Activated CD4-positive, alpha-beta T cell treated with anti-CD3 and anti-CD28 coated beads for 36 hours (primary cell): ENCODE measurements around the gene USP33. TPM values are rescaled to one million over a fixed set of nuclear protein-coding genes. Genes with fewer than 3 reads are reported as not detected.
"Not testable (repeated sequence)": the region's sequence is repeated elsewhere in the genome, so short reads cannot be mapped to it uniquely, and the experiment has no call there.

ENCODE experiments used
- ATAC-seq: fragments of 200-7000 bp; cut with Tn5 transposase; one replicate; pipeline ENCODE4 v1.10.0; 2021; ENCODE audit warnings: mild to moderate bottlenecking, moderate library complexity
- CTCF ChIA-PET: fragments of 350-600 bp; sonication (Branson Sonifier 250); formaldehyde crosslinking; loops from one replicate; lab custom pipeline; 2021; ENCODE audit warnings: antibody characterized with exemption; lab: Charles Lee
- POLR2A ChIA-PET: fragments of 350-600 bp; sonication (Branson Sonifier 250); formaldehyde crosslinking; loops from one replicate; lab custom pipeline; 2021; ENCODE audit warnings: antibody characterized with exemption, inconsistent platforms; lab: Charles Lee
- DNase-seq: peaks from one replicate; pipeline ENCODE4 v3.0.0-alpha.2; 2020
- H3K27ac Mint-ChIP-seq: one replicate; pipeline ENCODE4 v1.8.0; 2021; ENCODE audit warnings: mixed read lengths
- H3K27me3 Mint-ChIP-seq: one replicate; pipeline ENCODE4 v1.8.0; 2021; ENCODE audit warnings: mixed read lengths
- H3K36me3 Mint-ChIP-seq: one replicate; pipeline ENCODE4 v1.8.0; 2021; ENCODE audit warnings: low read depth, mixed read lengths
- H3K4me1 Mint-ChIP-seq: one replicate; pipeline ENCODE4 v1.8.0; 2021; ENCODE audit warnings: mixed read lengths
- H3K4me3 Mint-ChIP-seq: one replicate; pipeline ENCODE4 v1.8.0; 2021; ENCODE audit warnings: mild to moderate bottlenecking, moderate library complexity, mixed read lengths
- H3K9me3 Mint-ChIP-seq: one replicate; pipeline ENCODE4 v1.8.0; 2021; ENCODE audit warnings: low read depth, mixed read lengths
- intact Hi-C, 2 experiments: fragments of 100-400 bp; cut with DNase I in 1 of 2; cut with micrococcal nuclease in 1 of 2; formaldehyde crosslinking; loops; one replicate each; pipeline versions ENCODE4 v1.14.2 to v1.15.1; 2022 to 2024; cut with DNase I, micrococcal nuclease
- total RNA-seq, 2 experiments: library from RNA; stranded (reverse); gene quantifications; one replicate each; pipeline ENCODE4 v1.2.3, GENCODE V29; 2021

The USP33 gene
- total RNA-seq, 2 experiments from 2014 or later = 36.3 to 36.8 TPM

DNA sequence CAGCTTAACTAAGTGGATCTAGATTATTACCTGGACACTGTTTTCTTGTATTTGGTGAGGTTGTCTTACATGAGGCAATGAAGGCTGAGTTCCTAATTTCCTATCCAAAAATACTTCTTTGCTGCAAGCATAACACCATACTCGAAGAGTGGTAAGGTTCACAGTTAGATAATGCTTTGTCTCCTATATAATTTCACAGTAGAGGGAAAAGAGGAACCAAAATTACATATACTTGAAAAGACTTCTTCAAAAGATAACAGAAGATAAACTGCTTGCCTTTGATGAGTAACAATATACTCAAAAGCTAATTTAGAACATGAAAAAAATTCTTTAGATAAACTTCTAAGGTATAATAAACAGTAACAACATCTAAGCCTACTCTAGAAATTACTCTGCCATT, 20.4 kb downstream of the USP33 start:
- CTCF ChIA-PET = interaction anchor here (2.1 kb wide), 1 partner anchor 9 kb away, joined by 6 read pairs; no protein-coding TSS in a partner anchor
- Mint-ChIP-seq H3K27me3 (no peaks in the 10 kb centered on the region), H3K9me3 (no peaks in the 10 kb centered on the region), H3K36me3 (peaks cover 27% of the 10 kb centered on the region), H3K4me3 (no peak overlapping the region), H3K27ac (no peak overlapping the region), H3K4me1 (peaks cover 8% of the 10 kb centered on the region)
- POLR2A ChIA-PET = no interaction called here
- intact Hi-C loops = no loop called here
- DNase-seq (no peak), ATAC-seq (no peak)

DNA sequence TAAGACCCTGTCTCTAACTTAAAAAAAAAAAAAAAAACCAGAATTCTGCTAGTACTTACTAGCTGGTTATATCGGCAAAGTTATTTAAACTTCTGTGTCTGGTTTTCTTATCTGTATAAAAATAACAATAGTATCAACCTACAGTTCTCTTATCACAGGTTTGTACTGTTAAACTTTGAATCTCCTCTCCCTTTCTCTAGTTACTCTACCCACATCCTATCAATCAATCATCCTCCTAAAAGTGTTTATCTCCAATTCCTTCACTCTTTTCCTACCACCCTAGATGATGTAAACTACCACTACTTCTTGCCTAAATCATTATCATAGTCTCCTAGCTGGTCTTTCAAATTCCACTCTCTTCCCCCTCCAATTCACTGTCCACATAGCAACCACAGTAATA, 27.6 kb downstream of the USP33 start:
- DNase-seq (no peak), ATAC-seq (no peak)
- Mint-ChIP-seq H3K9me3 (no peaks in the 10 kb centered on the region), H3K4me1 (no peaks in the 10 kb centered on the region), H3K36me3 (peaks cover 26% of the 10 kb centered on the region), H3K4me3 (no peak overlapping the region), H3K27ac (no peak overlapping the region), H3K27me3 (no peaks in the 10 kb centered on the region)
- intact Hi-C loops = no loop called here
- CTCF ChIA-PET = no interaction called here
- POLR2A ChIA-PET = no interaction called here

DNA sequence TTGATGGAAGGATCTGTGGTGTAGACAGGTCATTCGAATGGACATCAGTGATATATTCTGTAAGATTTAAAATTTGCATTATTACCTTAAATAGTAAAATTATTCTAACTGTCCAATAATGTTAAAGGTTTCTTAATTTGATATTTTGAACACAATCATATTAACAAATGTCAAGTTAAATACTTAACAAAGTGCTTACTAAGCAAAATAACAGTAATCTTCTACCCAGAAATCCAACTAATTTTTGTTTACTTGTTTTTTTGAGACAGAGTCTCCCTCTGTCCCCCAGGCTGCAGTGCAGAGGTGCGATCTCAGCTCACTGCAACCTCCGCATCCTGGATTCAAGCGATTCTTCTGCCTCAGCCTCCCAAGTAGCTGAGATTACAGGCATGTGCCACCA, 33.9 kb downstream of the USP33 start:
- DNase-seq = no peak
- Mint-ChIP-seq H3K27me3 (no peaks in the 10 kb centered on the region), H3K27ac (no peak overlapping the region), H3K4me3 (no peak overlapping the region), H3K36me3 (peaks cover 44% of the 10 kb centered on the region), H3K9me3 (no peaks in the 10 kb centered on the region), H3K4me1 (no peaks in the 10 kb centered on the region)
- CTCF ChIA-PET = no interaction called here
- ATAC-seq = no peak
- POLR2A ChIA-PET = no interaction called here
- intact Hi-C loops = no loop called here

DNA sequence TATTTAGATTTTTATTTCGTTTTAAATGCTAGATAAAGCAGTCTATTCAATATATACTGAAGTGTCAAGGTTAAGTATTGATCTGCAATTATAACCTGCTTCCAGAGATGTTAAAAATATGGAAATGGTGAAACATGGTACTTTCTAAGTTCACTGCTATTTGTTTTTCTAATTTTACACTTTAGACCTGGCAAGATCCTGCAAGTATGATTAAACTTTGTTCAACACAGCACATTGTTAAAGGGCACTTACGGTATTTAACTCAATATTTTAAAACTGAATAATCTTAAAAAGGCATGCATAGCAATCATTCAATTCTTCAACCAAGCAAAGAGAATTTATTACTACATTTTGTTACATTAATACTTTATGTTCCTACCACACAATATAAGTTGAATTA, 41.5 kb downstream of the USP33 start:
- no peak overlapping the region for H3K4me3 Mint-ChIP-seq
- H3K4me1 Mint-ChIP-seq = no peaks in the 10 kb centered on the region
- no peaks in the 10 kb centered on the region for H3K27me3 Mint-ChIP-seq
- H3K36me3 Mint-ChIP-seq = peaks cover 33% of the 10 kb centered on the region
- no peak overlapping the region for H3K27ac Mint-ChIP-seq
- ATAC-seq = no peak
- intact Hi-C loops = no loop called here
- no peaks in the 10 kb centered on the region for H3K9me3 Mint-ChIP-seq
- POLR2A ChIA-PET = no interaction called here
- CTCF ChIA-PET = no interaction called here
- DNase-seq = no peak

DNA sequence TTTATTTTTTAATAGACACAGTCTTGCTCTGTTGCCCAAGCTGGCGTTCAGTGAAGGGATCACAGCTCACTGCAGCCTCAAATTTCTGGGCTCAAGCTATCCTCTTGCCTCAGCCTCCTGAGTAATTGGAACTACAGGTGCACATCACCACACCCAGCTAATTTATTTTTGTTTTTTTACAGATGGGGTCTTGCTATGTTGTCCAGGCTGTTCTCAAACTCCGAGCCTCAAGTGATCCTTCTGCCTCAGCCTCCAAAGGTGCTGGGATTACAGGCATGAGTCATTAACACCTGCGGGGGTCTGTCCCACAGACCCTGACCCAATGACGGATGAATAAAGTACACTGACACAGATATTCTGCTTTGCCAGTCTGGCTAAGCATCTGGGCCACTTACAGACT, 43.6 kb downstream of the USP33 start:
- Mint-ChIP-seq H3K27me3 (no peaks in the 10 kb centered on the region), H3K4me3 (no peak overlapping the region), H3K4me1 (no peaks in the 10 kb centered on the region), H3K9me3 (no peaks in the 10 kb centered on the region), H3K27ac (no peak overlapping the region), H3K36me3 (peaks cover 27% of the 10 kb centered on the region)
- CTCF ChIA-PET = interaction anchor here (0.5 kb wide), 1 partner anchor 473 kb away, joined by 3 read pairs; no protein-coding TSS in a partner anchor
- intact Hi-C loops = no loop called here
- ATAC-seq (no peak), DNase-seq (no peak)
- POLR2A ChIA-PET = interaction anchor here (0.6 kb wide), 1 partner anchor 86 kb away, joined by 4 read pairs; no protein-coding TSS in a partner anchor

DNA sequence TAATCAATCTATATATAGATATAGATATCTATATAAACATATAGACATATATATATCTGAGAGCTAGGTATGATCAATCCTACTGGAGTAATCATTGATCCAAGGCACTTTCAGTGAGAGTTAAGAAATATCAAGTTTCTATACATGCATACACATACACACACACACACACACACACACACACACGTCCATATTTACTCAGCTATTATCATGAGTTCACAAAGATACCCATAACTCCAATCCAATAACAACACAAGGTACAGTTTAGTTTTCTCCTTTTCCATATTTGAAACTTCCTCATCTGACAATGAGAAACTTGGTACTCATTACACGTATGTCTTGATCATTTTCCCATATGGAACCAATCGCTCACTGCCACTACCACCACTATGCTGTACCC, 49.9 kb downstream of the USP33 start:
- no peak overlapping the region for H3K4me3 Mint-ChIP-seq
- H3K27me3 Mint-ChIP-seq = no peaks in the 10 kb centered on the region
- POLR2A ChIA-PET = no interaction called here
- ATAC-seq (no peak), DNase-seq (no peak)
- intact Hi-C loops = no loop called here
- no peaks in the 10 kb centered on the region for H3K4me1 Mint-ChIP-seq
- H3K9me3 Mint-ChIP-seq = no peaks in the 10 kb centered on the region
- no peak overlapping the region for H3K27ac Mint-ChIP-seq
- CTCF ChIA-PET = no interaction called here
- H3K36me3 Mint-ChIP-seq = peaks cover 30% of the 10 kb centered on the region

DNA sequence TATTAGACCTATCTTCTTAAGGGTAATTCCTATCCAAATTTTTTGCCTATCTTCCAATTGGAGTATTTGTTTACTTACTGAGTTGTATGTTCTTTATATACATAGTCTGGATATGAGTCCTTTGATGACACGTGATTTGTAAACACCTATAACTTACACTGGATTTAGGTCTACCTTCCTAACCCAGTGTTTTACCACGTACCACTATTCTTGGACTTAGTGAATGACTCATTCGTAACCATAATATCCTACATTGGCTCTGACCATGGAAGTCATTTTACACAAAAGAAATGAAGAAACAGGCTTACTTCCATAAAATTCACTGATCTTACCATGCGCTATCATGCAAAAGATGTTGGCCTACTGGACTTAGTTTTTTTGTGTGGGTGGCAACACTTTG, 53.3 kb downstream of the USP33 start:
- Mint-ChIP-seq H3K4me3 (no peak overlapping the region), H3K27ac (no peak overlapping the region), H3K4me1 (no peaks in the 10 kb centered on the region), H3K9me3 (no peaks in the 10 kb centered on the region), H3K36me3 (peaks cover 21% of the 10 kb centered on the region), H3K27me3 (no peaks in the 10 kb centered on the region)
- ATAC-seq (no peak), DNase-seq (no peak)
- CTCF ChIA-PET = interaction anchor here (0.5 kb wide), 1 partner anchor 13 kb away, joined by 3 read pairs; no protein-coding TSS in a partner anchor
- POLR2A ChIA-PET = no interaction called here
- intact Hi-C loops = no loop called here

DNA sequence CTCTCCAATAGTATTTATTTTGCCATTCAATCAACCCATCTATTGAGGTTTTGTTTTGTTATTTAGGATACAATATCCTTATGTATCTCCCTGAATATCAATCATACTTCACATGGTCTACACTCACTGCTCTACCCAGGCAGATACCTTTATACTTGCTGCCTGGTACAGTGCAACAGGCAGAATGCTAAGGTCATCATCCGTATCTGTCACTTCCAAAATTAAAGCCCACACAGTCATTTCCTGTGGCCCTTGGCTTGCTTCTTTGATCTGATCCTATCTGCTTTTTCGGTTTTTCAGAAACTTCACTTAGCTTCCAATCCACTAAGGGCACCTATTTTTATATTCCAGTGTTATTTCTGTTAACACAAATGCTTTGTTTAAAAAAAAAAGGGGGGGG, 54.9 kb downstream of the USP33 start:
- ChIA-PET POLR2A (no interaction called here), CTCF (no interaction called here)
- Mint-ChIP-seq H3K27ac (peak overlapping the region; percentile 34), H3K4me3 (no peak overlapping the region), H3K36me3 (peaks cover 19% of the 10 kb centered on the region), H3K4me1 (no peaks in the 10 kb centered on the region), H3K9me3 (no peaks in the 10 kb centered on the region), H3K27me3 (no peaks in the 10 kb centered on the region)
- DNase-seq = no peak
- intact Hi-C loops = no loop called here
- no peak for ATAC-seq

DNA sequence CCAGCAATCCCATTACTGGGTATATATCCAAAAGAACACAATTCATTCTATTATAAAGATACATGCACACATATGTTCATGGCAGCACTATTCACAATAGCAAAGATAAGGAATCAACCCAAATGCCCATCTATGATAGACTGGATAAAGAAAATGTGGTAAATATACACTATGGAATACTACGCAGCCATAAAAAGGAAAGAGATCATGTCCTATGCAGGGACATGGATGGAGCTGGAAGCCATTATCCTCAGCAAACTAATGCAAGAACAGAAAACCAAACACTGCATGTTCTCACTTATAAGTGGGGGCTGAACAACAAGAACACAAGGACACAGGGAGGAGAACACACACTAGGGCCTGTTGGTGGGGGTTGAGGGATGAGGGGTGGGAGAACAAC, 60.0 kb downstream of the USP33 start:
- POLR2A ChIA-PET, ATAC-seq, H3K27me3 Mint-ChIP-seq, DNase-seq, H3K4me1 Mint-ChIP-seq, CTCF ChIA-PET, intact Hi-C loops, H3K9me3 Mint-ChIP-seq, H3K27ac Mint-ChIP-seq, H3K4me3 Mint-ChIP-seq: not testable (repeated sequence)
- peaks cover 13% of the 10 kb centered on the region for H3K36me3 Mint-ChIP-seq

DNA sequence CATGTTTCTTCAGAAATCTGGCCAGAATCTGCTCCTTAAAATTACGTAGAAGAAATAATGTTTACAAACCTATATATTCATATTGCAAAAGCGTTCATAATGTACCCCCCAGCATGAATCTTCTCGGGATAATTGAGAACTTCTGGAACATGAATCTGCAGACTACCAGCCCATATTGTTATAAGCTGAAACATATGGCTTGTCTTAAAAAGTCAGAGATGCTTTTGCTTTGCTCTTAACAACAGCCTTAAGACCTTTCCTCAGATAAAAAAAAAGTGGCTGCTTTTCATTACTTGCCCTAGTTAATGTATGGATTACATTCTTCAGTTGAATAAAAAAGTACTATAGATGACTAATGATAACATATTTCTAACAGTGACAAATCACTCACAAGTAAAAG, 62.2 kb downstream of the USP33 start:
- POLR2A ChIA-PET = no interaction called here
- ATAC-seq (no peak), DNase-seq (no peak)
- no peaks in the 10 kb centered on the region for H3K4me1 Mint-ChIP-seq
- H3K9me3 Mint-ChIP-seq = no peaks in the 10 kb centered on the region
- intact Hi-C loops = no loop called here
- peaks cover 15% of the 10 kb centered on the region for H3K36me3 Mint-ChIP-seq
- no peak overlapping the region for H3K4me3 Mint-ChIP-seq
- H3K27me3 Mint-ChIP-seq = no peaks in the 10 kb centered on the region
- CTCF ChIA-PET = interaction anchor here (1.2 kb wide), 1 partner anchor 14 kb away, joined by 6 read pairs; the partner anchor contains the start of gene ZZZ3
- H3K27ac Mint-ChIP-seq = no peak overlapping the region

DNA sequence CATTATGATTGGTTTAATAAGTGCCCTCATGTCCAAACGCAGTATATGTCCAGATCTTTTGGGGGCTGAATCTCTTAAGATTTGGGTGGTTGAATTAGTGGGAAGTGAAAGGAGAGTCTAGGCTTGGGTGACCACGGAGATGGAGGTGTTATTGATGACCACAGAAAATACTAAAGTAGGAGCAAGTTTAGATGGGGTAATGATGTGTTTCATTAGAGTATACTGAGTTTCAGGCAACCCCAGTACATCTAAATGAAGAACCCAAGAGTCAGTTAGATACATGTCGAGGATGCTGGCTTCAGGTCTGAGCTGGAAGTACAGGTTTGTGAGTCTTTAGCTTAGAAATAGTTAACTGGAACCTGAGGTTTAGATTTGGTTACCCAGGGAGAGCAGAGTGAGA, 70.7 kb downstream of the USP33 start:
- Mint-ChIP-seq H3K4me1 (peaks cover 6% of the 10 kb centered on the region), H3K4me3 (no peak overlapping the region), H3K36me3 (peaks cover 12% of the 10 kb centered on the region), H3K9me3 (no peaks in the 10 kb centered on the region), H3K27ac (peak overlapping the region; percentile 26), H3K27me3 (no peaks in the 10 kb centered on the region)
- CTCF ChIA-PET = interaction anchor here (0.7 to 1.3 kb wide), 2 partner anchors 91 to 539 kb away, joined by 3 read pairs; no protein-coding TSS in a partner anchor
- POLR2A ChIA-PET = no interaction called here
- DNase-seq (no peak), ATAC-seq (no peak)
- intact Hi-C loops = loop anchor here in 1 of 2 experiments (10.0 kb wide), 3 partner anchors 374 to 1614 kb away; partner anchors contain the start of gene ST6GALNAC3

DNA sequence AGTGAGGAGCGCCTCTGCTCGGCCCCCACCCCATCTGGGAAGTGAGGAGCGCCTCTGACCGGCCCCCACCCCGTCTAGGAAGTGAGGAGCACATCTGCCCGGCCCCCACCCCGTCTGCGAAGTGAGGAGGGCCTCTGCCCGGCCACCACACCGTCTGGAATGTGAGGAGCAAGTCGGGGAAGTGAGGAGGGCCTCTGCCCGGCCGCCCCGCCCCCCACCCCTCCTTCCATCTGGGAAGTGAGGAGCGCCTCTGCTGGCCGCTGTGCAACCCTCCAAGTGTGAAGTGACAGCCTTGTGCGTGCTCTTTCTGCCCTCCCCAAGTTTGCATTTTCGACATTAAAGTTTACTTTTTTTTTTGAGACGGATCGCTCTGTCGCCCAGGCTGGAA, 72.1 kb downstream of the USP33 start:
- peak overlapping the region; percentile 73 for H3K27ac Mint-ChIP-seq
- no peaks in the 10 kb centered on the region for H3K9me3 Mint-ChIP-seq
- intact Hi-C loops = loop anchor here in 1 of 2 experiments (10.0 kb wide), 3 partner anchors 373 to 1613 kb away; partner anchors contain the start of gene ST6GALNAC3
- H3K4me1 Mint-ChIP-seq = peaks cover 9% of the 10 kb centered on the region
- H3K36me3 Mint-ChIP-seq = peaks cover 10% of the 10 kb centered on the region
- DNase-seq = peak; percentile 60
- POLR2A ChIA-PET = no interaction called here
- CTCF ChIA-PET = interaction anchor here (1.3 kb wide), 1 partner anchor 92 kb away, joined by 3 read pairs; no protein-coding TSS in a partner anchor
- no peak for ATAC-seq
- H3K27me3 Mint-ChIP-seq = no peaks in the 10 kb centered on the region
- H3K4me3 Mint-ChIP-seq = peak overlapping the region; percentile 58
